K562 (cell line): Measurements from ENCODE around the gene TCF23. TPM values are rescaled to one million over a fixed set of nuclear protein-coding genes. Genes with fewer than 3 reads are reported as not detected.
A peak's percentile ranks its signal among the peaks of the same experiment; 100 is the strongest.

Source experiments
- ATAC-seq: fragments of 200-7000 bp; cut with Tn5 transposase; 3 replicates; pipeline ENCODE4 v1.9.1; 2020; ENCODE audit warnings: moderate library complexity
- BruUV-seq: library from RNA; stranded (reverse); fragments of 400-500 nt; replicated peaks from 2 replicates; lab custom pipeline; 2021; lab: Mats Ljungman, UMichigan
- CTCF ChIA-PET: fragments of 300-600 bp; formaldehyde crosslinking; extraction: SDS; loops from one replicate; lab custom pipeline; 2021; ENCODE audit warnings: low intra/inter-chr PET ratio; lab: Yijun Ruan, JAX
- POLR2A ChIA-PET: fragments of 300-600, 350-650 bp; sonication (Branson Sonifier 250); formaldehyde crosslinking; extraction: SDS; loops from one replicate; lab custom pipeline; 2021; ENCODE audit warnings: antibody characterized with exemption, inconsistent platforms; lab: Yijun Ruan, JAX
- DNase-seq, 4 experiments: peaks; one replicate each; pipeline versions ENCODE4 v3.0.0 to v3.0.0-alpha.2; 2011 to 2018; ENCODE audit warnings: low spot score in 3 of 4, mixed read lengths in 3 of 4; ENCODE audit errors: extremely low read depth in 1 of 4
- FAIRE-seq: peaks from 2 replicates; lab custom pipeline; 2011; peaks lifted over from hg19 to GRCh38; lab: Jason Lieb, UNC
- H2AFZ ChIP-seq: 2 replicates; pipeline ENCODE4 v1.6.0; 2011; ENCODE audit warnings: low read depth, low read length, control low read depth, inconsistent platforms
- H3K27ac ChIP-seq: fragments of 200-600 bp; 3 replicates; pipeline ENCODE4 v1.8.0; 2011; ENCODE audit warnings: low read depth, mild to moderate bottlenecking, control low read depth, inconsistent platforms, low read length, moderate library complexity, mixed read lengths; ENCODE audit errors: extremely low read depth
- H3K27me3 ChIP-seq, 2 experiments: fragments of 300-600 bp in 1 of 2; 2 replicates in 1 of 2; 3 replicates in 1 of 2; pipeline versions ENCODE4 v1.6.0 to v1.8.0; 2011; ENCODE audit warnings: inconsistent platforms in 2 of 2, low read length in 2 of 2, mild to moderate bottlenecking in 1 of 2, mixed read lengths in 1 of 2, moderate library complexity in 1 of 2; ENCODE audit not compliant: control insufficient read depth in 2 of 2, insufficient read depth in 2 of 2
- H3K36me3 ChIP-seq: fragments of 300-600 bp; 3 replicates; pipeline ENCODE4 v1.8.0; 2011; ENCODE audit warnings: mild to moderate bottlenecking, low read length, inconsistent platforms; ENCODE audit not compliant: control insufficient read depth, insufficient read depth
- H3K4me1 ChIP-seq, 2 experiments: fragments of 200-600 bp in 1 of 2; replicated peaks in 1 of 2; 2 replicates in 1 of 2; 3 replicates in 1 of 2; pipeline versions ENCODE4 v1.5.1 to v1.8.0; 2011; ENCODE audit warnings: inconsistent platforms in 2 of 2, low read length in 2 of 2, mild to moderate bottlenecking in 1 of 2, mixed read lengths in 1 of 2, moderate library complexity in 1 of 2; ENCODE audit not compliant: control insufficient read depth in 2 of 2, insufficient read depth in 2 of 2
- H3K4me2 ChIP-seq: 2 replicates; pipeline ENCODE4 v1.6.1; 2011; ENCODE audit warnings: low read length, control low read depth, inconsistent platforms, mixed read lengths; ENCODE audit not compliant: insufficient read depth
- H3K4me3 ChIP-seq: fragments of 200-600 bp; sonication (generic), shearing (Covaris generic); 2 replicates; pipeline ENCODE4 v1.5.1; 2016; ENCODE audit warnings: control low read depth, inconsistent platforms
- H3K79me2 ChIP-seq: fragments of 200-600 bp; 3 replicates; pipeline ENCODE4 v1.8.0; 2011; ENCODE audit warnings: low read length, inconsistent platforms; ENCODE audit not compliant: control insufficient read depth, insufficient read depth
- H3K9ac ChIP-seq, 2 experiments: 2 replicates each; pipeline versions ENCODE4 v1.6.0 to v1.6.1; 2011; ENCODE audit warnings: low read depth in 2 of 2, low read length in 2 of 2, control low read depth in 1 of 2, inconsistent platforms in 1 of 2, mild to moderate bottlenecking in 1 of 2, mixed read lengths in 1 of 2; ENCODE audit not compliant: insufficient read depth in 1 of 2
- H3K9me1 ChIP-seq: one replicate; pipeline ENCODE4 v1.6.0; 2011; ENCODE audit warnings: inconsistent platforms, mild to moderate bottlenecking, low read length, moderate library complexity; ENCODE audit not compliant: control insufficient read depth, insufficient read depth
- H3K9me3 ChIP-seq: replicated peaks from 2 replicates; pipeline ENCODE4 v1.5.1; 2011; ENCODE audit warnings: low read depth, low read length, inconsistent platforms; ENCODE audit not compliant: control insufficient read depth, insufficient read depth
- H4K20me1 ChIP-seq: replicated peaks from 2 replicates; pipeline ENCODE4 v1.6.1; 2011; ENCODE audit warnings: low read length, inconsistent platforms, mixed read lengths; ENCODE audit not compliant: control insufficient read depth, insufficient read depth
- HDAC6 ChIP-seq: IDR thresholded peaks from 2 replicates; pipeline ENCODE4 v1.6.1; 2012; ENCODE audit warnings: low read depth, mild to moderate bottlenecking, control low read depth, inconsistent platforms, low read length, moderate library complexity
- MIER1 ChIP-seq: fragments of 450-650 bp; IDR thresholded peaks from 2 replicates; pipeline ENCODE4 v1.6.1; 2016; ENCODE audit warnings: antibody characterized with exemption, mild to moderate bottlenecking, low read depth
- RFX1 ChIP-seq: fragments of 450-650 bp; IDR thresholded peaks from 2 replicates; pipeline ENCODE4 v1.6.1; 2016; ENCODE audit warnings: mild to moderate bottlenecking, moderate library complexity
- SUPT5H ChIP-seq: fragments of 450-650 bp; IDR thresholded peaks from 2 replicates; pipeline ENCODE4 v1.6.1; 2016
- ZZZ3 ChIP-seq: fragments of 450-650 bp; IDR thresholded peaks from 2 replicates; pipeline ENCODE4 v1.6.1; 2016; ENCODE audit warnings: antibody characterized with exemption, mild to moderate bottlenecking, moderate library complexity
- WGBS: fragments of 100-300 bp; shearing (Covaris generic); methylation state at CpG from one replicate; pipeline ENCODE4 v1.1.6; 2016; ENCODE audit warnings: low coverage, mixed read lengths; ENCODE audit not compliant: insufficient coverage; ENCODE audit errors: missing lambda C conversion rate; 5-methylcytosine and 5-hydroxymethylcytosine counted together
- in situ Hi-C: fragments of 300-500 bp; cut with MboI; formaldehyde crosslinking; loops from 4 replicates; pipeline ENCODE4 v1.15.0; 2018; ENCODE audit warnings: inconsistent platforms, mixed read lengths
- intact Hi-C: fragments of 100-400 bp; cut with micrococcal nuclease; formaldehyde crosslinking; loops from 2 replicates; pipeline ENCODE4 v1.14.2; 2022
- polyA plus RNA-seq, 8 experiments: library from polyadenylated mRNA; depleted of rRNA in 4 of 8; stranded (reverse) in 5 of 8; unstranded in 3 of 8; fragments of >200 nt; fragmentation: Nextera tagmentation in 2 of 8; fragmentation: Illumina TruSeq in 1 of 8; extraction: Ambion mirVana in 2 of 8; extraction: Trizol in 1 of 8; gene quantifications; 2 replicates each; pipeline versions ENCODE4 v1.2.1 to v1.2.3, GENCODE V29; 2011 to 2014; ENCODE audit warnings: inconsistent platforms in 1 of 8, missing spikeins in 1 of 8
- total RNA-seq, 7 experiments: library from RNA; depleted of rRNA in 6 of 7; stranded (reverse); fragments of >200 nt in 6 of 7; fragmentation: Illumina TruSeq in 2 of 7; extraction: Trizol in 2 of 7; gene quantifications; 2 replicates each; pipeline versions ENCODE4 v1.2.1 to v1.2.3, GENCODE V29; 2011 to 2021; ENCODE audit warnings: low replicate concordance in 1 of 7
- TF ChIP-seq, protein P1 (sequence below): fragments of 250-450 bp; sonication (Bioruptor Pico); IDR thresholded peaks from 2 replicates; pipeline ENCODE4 v1.9.0; 2021; ENCODE audit warnings: mild to moderate bottlenecking, inconsistent platforms

Gene TCF23
- total and polyA plus RNA-seq, 9 of the 15 experiments (the other 6 are each of a cell fraction or from before 2014, with no cell fraction given) = 0.07 TPM; not detected in 8

DNA sequence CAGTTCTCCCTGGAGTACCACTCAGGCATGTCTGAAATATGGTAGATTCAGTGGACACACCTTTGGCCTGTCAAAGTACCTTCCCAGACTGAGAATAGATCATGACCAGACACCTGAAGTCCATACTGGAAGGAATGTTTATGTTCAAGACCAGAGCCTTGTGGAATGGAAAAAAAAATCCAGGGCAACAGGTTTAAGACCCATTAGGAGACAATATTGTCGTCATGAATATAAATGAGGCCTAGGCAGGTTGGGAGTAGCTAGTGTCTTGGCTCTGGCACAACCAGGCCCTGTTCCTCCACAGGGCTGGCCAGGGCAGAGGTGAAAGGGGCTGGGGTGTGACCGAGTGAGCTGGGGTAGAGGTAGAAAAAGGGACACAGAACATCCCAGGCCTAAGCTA lies 49.8 kb downstream of the TCF23 start:
- DNase-seq (no peak), FAIRE-seq (peak; percentile 49), ATAC-seq (no peak; the same call in 2 of the 3 replicates)
- Histone ChIP-seq H3K27me3 (no peaks in the 10 kb centered on the region), H3K4me3 (no peak overlapping the region), H4K20me1 (no peaks in the 10 kb centered on the region), H3K4me2 (no peak overlapping the region), H2AFZ (no peak overlapping the region), H3K27ac (no peak overlapping the region), H3K9ac (no peak overlapping the region), H3K9me1 (no peaks in the 10 kb centered on the region), H3K36me3 (peaks cover 38% of the 10 kb centered on the region; the same call in 2 of the 3 replicates), H3K9me3 (no peaks in the 10 kb centered on the region), H3K79me2 (no peaks in the 10 kb centered on the region), H3K4me1 (no peaks in the 10 kb centered on the region; a peak in 2 of 5 replicates)
- ChIA-PET CTCF (no interaction called here), POLR2A (interaction anchor here (0.6 to 1.1 kb wide), 2 partner anchors 12 to 81 kb away, joined by 3 read pairs; no protein-coding TSS in a partner anchor)
- no TSS peak for BruUV-seq
- intact Hi-C loops = no loop called here
- WGBS = 53% methylated on average over 2 of the region's 2 CpGs
- in situ Hi-C loops = no loop called here
- TF ChIP-seq SUPT5H = 0 out of 2 replicates have a peak, but pooled peaks have one; percentile 12
- TF ChIP-seq, protein P1, sequence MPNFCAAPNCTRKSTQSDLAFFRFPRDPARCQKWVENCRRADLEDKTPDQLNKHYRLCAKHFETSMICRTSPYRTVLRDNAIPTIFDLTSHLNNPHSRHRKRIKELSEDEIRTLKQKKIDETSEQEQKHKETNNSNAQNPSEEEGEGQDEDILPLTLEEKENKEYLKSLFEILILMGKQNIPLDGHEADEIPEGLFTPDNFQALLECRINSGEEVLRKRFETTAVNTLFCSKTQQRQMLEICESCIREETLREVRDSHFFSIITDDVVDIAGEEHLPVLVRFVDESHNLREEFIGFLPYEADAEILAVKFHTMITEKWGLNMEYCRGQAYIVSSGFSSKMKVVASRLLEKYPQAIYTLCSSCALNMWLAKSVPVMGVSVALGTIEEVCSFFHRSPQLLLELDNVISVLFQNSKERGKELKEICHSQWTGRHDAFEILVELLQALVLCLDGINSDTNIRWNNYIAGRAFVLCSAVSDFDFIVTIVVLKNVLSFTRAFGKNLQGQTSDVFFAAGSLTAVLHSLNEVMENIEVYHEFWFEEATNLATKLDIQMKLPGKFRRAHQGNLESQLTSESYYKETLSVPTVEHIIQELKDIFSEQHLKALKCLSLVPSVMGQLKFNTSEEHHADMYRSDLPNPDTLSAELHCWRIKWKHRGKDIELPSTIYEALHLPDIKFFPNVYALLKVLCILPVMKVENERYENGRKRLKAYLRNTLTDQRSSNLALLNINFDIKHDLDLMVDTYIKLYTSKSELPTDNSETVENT (CRISPR knock-in tag) = no peak
- TF ChIP-seq HDAC6 = no peak
- no peak for TF ChIP-seq ZZZ3
- TF ChIP-seq MIER1 = no peak
- TF ChIP-seq RFX1 = no peak
